Thoracic aorta (tissue), 2 donors: ENCODE data around the gene PTAR1. TPM values are rescaled to one million over a fixed set of nuclear protein-coding genes. Genes with fewer than 3 reads are reported as not detected.

Experiments used
- ATAC-seq: fragments of 150-250 bp; one replicate; pipeline ENCODE4 v1.8.0; 2017; ENCODE audit warnings: low read depth; ENCODE audit not compliant: insufficient number of reproducible peaks, low FRiP score
- DNase-seq: peaks from one replicate; pipeline ENCODE4 v3.0.0-alpha.2; 2020; ENCODE audit warnings: low spot score
- H3K27ac ChIP-seq, 2 donors: fragments of 200-600 bp; sonication (generic); 1 replicate in 1 of 2; 2 replicates in 1 of 2; pipeline ENCODE4 v1.5.1; 2016; ENCODE audit warnings: mild to moderate bottlenecking in 2 of 2, moderate library complexity in 2 of 2
- H3K27me3 ChIP-seq: fragments of 200-600 bp; sonication (generic); replicated peaks from 2 replicates; pipeline ENCODE4 v1.6.0; 2016; ENCODE audit warnings: mild to moderate bottlenecking; ENCODE audit not compliant: insufficient read depth
- H3K36me3 ChIP-seq: fragments of 200-600 bp; sonication (generic); one replicate; pipeline ENCODE4 v1.5.1; 2016
- H3K4me1 ChIP-seq, 2 donors: fragments of 200-600 bp; sonication (generic); 1 replicate in 1 of 2; 2 replicates in 1 of 2; pipeline versions ENCODE4 v1.5.1 to v1.6.0; 2016; ENCODE audit warnings: low read depth in 2 of 2, mild to moderate bottlenecking in 1 of 2; ENCODE audit not compliant: control insufficient read depth in 1 of 2
- H3K4me3 ChIP-seq: fragments of 200-600 bp; sonication (generic); 2 replicates; pipeline ENCODE4 v1.5.1; 2016; ENCODE audit warnings: mild to moderate bottlenecking
- H3K9me3 ChIP-seq: fragments of 200-600 bp; sonication (generic); 2 replicates; pipeline ENCODE4 v1.5.1; 2016
- CTCF ChIP-seq: fragments of 200-600 bp; sonication (generic); IDR thresholded peaks from one replicate; pipeline ENCODE4 v1.5.1; 2019; ENCODE audit warnings: antibody characterized with exemption
- total RNA-seq, 2 donors: library from RNA; depleted of rRNA; stranded (reverse); fragments of >200 nt; gene quantifications; one replicate each; pipeline versions ENCODE4 v1.1.0 to v1.2.3, GENCODE V29; 2016

Gene PTAR1
- total RNA-seq, 2 donors from 2014 or later, result 55.1 to 55.5 TPM

GRCh38 chr9:69753830-69754229 is 6.0 kb downstream of the PTAR1 start:
- no peak for TF ChIP-seq CTCF

GRCh38 chr9:69750085-69750484 is 9.7 kb downstream of the PTAR1 start:
- no peaks in the 10 kb centered on the region for H3K27me3 ChIP-seq
- H3K4me3 ChIP-seq, result no peak overlapping the region
- H3K4me1 ChIP-seq, result peaks cover 0 to 4% of the 10 kb centered on the region in 2 donors
- H3K27ac ChIP-seq, result no peak overlapping the region
- ATAC-seq (no peak), DNase-seq (no peak)
- peaks cover 15% of the 10 kb centered on the region for H3K36me3 ChIP-seq
- no peaks in the 10 kb centered on the region for H3K9me3 ChIP-seq
- TF ChIP-seq CTCF, result no peak

More at GRCh38 chr9:69753830-69754229, 6.0 kb downstream of the PTAR1 start:
- no peaks in the 10 kb centered on the region for H3K9me3 ChIP-seq
- DNase-seq (no peak), ATAC-seq (no peak)
- peaks cover 12% of the 10 kb centered on the region for H3K36me3 ChIP-seq
- H3K27me3 ChIP-seq, result no peaks in the 10 kb centered on the region
- peaks cover 13 to 15% of the 10 kb centered on the region in 2 donors for H3K4me1 ChIP-seq
- no peak overlapping the region for H3K4me3 ChIP-seq
- no peak overlapping the region for H3K27ac ChIP-seq

- Histone ChIP-seq H3K27me3 (no peaks in the 10 kb centered on the region), H3K4me3 (no peak overlapping the region), H3K9me3 (no peaks in the 10 kb centered on the region), H3K36me3 (peaks cover 15% of the 10 kb centered on the region), H3K4me1 (peaks cover 0 to 4% of the 10 kb centered on the region in 2 donors), H3K27ac (no peak overlapping the region)
- no peak for TF ChIP-seq CTCF
- no peak for DNase-seq
- no peak for ATAC-seq
Measured at GRCh38 chr9:69748304-69748703, 11.5 kb downstream of the PTAR1 start.

GRCh38 chr9:69746859-69747560 is 12.8 kb downstream of the PTAR1 start:
- no peak for TF ChIP-seq CTCF
- peaks cover 15% of the 10 kb centered on the region for H3K36me3 ChIP-seq
- H3K4me1 ChIP-seq, result peaks cover 0 to 4% of the 10 kb centered on the region in 2 donors
- no peak overlapping the region for H3K4me3 ChIP-seq
- no peaks in the 10 kb centered on the region for H3K27me3 ChIP-seq
- no peak for ATAC-seq
- H3K27ac ChIP-seq, result no peak overlapping the region
- no peaks in the 10 kb centered on the region for H3K9me3 ChIP-seq
- DNase-seq, result no peak

GRCh38 chr9:69745716-69746437 is 13.9 kb downstream of the PTAR1 start:
- peaks cover 15% of the 10 kb centered on the region for H3K36me3 ChIP-seq
- DNase-seq (no peak), ATAC-seq (no peak)
- H3K9me3 ChIP-seq, result no peaks in the 10 kb centered on the region
- no peaks in the 10 kb centered on the region for H3K27me3 ChIP-seq
- no peak for TF ChIP-seq CTCF
- no peak overlapping the region for H3K27ac ChIP-seq
- H3K4me1 ChIP-seq, result no peaks in the 10 kb centered on the region
- H3K4me3 ChIP-seq, result no peak overlapping the region
